ENCODE measurements around the gene SCARB2.

DNA sequence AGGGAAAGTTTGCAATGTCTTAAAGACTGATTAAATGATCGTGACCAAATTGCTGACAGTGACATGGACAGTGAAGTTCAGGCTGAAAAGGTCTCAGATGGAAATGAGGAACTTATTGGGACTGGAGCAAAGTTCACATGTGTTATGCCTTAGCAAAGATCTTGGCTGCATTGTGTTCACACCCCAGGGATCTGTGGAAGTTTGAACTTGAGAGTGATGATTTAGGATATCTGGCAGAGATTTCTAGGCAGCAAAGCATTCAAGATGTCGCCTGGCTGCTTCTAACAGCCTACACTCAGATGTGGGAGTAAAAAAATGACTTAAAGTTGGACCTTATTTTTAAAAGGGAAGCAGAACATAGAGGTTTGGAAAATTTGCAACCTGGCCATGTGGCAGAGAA lies 21.4 kb downstream of the SCARB2 start:
- TF ChIP-seq CEBPB (IDR thresholded peaks at IDR 0.05), result no peak
- TF ChIP-seq EP300 (IDR thresholded peaks at IDR 0.05; ENCODE audit: borderline replicate concordance), result no peak
- TF ChIP-seq TAF1 (IDR thresholded peaks at IDR 0.05; ENCODE audit: low read depth), result no peak
- TF ChIP-seq NFIC (IDR thresholded peaks at IDR 0.05), result no peak
- no peak for TF ChIP-seq EGR1 (IDR thresholded peaks at IDR 0.05)
- TF ChIP-seq, protein P1, sequence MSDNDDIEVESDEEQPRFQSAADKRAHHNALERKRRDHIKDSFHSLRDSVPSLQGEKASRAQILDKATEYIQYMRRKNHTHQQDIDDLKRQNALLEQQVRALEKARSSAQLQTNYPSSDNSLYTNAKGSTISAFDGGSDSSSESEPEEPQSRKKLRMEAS (IDR thresholded peaks at IDR 0.05), result no peak
- no peak for TF ChIP-seq TCF12 (IDR thresholded peaks at IDR 0.05; ENCODE audit: low read depth)
